ENCODE measurements around the gene SPEF1. TPM values are rescaled to one million over a fixed set of nuclear protein-coding genes. Genes with fewer than 3 reads are reported as not detected.

Gene SPEF1
- total RNA-seq, 1 donor from 2014 or later, result not detected

DNA sequence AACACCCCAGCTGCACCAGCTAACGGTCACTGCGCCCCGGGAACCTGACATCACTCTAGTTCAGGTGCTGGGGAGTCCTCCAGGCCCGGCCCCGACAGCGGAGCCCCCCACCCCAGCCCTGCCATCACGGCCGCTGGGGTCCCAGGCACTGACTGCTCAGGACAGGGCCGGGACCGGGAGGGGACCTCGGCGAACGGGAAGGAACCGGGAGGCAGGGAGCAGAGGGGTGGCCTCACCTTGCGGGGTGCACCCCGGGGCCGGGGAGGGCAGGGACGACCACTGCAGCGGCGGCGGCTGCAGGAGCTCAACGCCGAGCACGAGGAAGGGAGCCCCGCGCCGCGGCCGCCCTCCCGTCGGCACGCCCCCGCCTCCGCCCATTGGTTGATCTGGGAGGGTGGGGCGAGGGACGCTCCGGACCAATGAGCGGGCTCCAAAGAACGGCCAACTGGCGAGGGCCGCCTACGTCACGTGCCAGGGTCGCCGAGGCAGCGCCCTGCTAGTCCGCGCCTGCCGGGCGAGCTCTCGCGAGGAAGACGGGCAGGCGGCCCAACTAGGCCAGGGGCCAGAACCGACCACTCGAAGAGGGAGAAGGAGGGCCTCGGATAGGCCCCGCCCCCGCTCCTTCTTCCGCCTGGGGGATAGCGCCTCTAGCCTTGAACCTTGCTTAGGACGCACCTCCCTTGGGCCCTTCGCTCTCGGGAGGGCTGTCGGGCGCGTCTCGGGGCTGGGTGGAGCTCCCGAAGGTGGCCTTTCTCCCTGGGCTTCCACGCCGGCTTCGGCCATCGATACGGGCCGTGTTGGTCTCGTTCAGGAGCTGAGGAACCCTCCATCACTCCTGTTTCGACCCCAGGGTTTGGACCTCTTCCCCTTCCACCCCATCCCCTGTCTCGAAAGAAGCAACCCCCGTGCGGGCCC, 13.6 kb downstream of the SPEF1 start, which contains the start of gene ADISSP:
Gene ADISSP (minus strand): TSS at position 327 of the 915 bp plus-strand sequence. CDS start 7,653 bp downstream, outside the sequence.
- DNase-seq (ENCODE audit: low spot score), result peak; percentile 100

GRCh38 chr20:3767110-3767426, 14.2 kb downstream of the SPEF1 start:
- no peak for DNase-seq (ENCODE audit: low spot score)

GRCh38 chr20:3766422-3767109, 14.7 kb downstream of the SPEF1 start:
- DNase-seq (ENCODE audit: low spot score), result no peak

DNA sequence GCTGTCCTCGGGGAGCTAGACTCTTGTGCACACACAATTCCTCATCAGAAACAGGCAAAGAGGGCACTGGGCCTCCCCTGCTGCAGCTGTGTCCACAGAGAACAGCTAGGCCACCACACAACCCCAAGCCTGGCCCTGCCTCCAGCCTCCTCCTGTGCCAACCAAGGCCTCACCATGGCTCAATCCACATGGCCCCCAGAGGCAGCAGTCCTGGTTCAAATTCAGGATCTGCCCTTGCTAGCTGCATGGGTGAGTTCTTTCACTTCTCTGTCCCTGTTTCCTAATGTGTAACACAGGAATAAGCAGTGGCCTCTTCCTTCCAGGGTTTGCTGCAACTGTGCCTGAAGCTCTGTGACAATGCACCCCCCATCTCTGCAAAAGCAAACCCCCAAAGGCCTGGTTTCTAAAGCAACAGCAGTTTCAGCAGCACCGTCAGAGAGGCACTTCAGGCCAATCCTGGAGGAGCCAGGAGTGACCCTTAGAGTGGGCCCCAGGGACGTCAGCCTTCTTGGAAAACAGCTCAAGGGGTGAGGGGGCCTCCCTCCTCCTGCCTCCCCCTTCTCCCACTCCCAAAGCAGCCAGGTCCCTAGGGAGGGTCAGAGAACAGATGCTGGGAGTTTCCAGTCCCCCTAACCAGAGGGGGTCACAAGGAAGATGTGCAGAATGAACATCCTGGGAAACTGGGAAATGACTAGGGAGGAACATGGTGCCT, 15.9 kb downstream of the SPEF1 start:
- DNase-seq (ENCODE audit: low spot score), result no peak

DNA sequence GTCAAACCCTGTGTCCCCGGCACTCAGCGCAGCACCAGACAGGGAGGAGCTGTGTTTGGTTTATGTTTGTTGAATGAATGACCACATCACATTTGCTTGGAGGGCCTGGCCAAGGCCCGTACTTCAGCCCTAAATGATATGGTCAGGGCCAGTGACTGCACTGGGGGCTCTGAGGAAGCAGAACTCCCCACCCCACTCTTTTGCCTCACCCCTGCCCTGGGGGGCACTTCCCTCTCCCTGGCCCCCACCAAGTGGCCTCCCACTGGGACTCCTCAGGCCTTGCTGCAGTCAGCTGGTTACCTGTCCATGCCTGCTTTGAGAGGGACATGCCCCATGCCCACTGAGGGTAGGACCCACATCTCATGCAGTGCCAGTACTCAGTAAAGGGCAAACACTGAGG, 16.6 kb downstream of the SPEF1 start:
- DNase-seq (ENCODE audit: low spot score), result no peak

DNA sequence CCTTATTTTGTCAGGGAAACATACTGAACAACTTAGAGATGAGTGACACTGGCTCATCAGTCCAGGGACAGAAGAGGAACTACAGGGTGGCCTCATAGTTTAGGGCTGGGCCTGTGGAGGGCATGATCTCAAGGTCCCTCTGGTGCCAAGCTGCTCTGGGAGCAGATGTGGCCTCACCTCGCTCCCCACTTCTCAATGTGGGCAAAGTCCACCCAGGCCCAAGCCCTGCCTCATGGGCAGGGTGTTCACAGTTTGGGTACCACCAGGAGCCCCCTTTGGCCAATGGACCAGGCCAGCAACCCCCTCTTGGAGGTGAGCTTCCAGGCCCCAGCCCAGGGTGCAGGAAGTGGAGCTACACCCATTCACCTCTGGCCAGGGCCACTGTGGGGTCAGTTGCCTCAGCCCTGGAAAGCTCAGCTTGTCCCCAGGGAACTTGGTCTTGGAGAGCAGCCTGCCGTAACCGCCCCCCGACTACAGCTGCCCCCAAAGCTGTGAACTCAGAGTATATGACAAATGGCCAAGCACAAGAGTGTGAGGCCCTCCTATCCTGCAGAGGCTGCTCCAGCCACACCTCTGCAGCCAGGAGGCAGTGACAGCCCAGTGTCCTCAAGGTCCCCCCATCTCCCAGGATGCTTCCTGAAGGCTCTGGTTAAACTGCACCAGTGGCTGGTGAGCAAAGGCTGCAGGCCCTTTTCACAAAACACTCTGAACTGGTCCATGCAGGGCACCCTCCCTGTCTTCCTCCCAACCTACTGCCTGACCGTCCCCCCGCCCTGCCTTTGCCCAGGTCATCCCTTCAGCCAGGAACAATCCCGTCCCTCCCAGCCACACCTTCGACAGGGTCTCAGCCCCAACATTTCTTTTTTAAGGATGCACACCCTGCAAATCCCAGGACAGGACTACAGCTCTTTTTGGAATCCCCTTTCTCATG, 17.3 kb downstream of the SPEF1 start:
- DNase-seq (ENCODE audit: low spot score), result no peak

GRCh38 chr20:3760655-3761348, 20.4 kb downstream of the SPEF1 start:
- no peak for DNase-seq (ENCODE audit: low spot score)

DNA sequence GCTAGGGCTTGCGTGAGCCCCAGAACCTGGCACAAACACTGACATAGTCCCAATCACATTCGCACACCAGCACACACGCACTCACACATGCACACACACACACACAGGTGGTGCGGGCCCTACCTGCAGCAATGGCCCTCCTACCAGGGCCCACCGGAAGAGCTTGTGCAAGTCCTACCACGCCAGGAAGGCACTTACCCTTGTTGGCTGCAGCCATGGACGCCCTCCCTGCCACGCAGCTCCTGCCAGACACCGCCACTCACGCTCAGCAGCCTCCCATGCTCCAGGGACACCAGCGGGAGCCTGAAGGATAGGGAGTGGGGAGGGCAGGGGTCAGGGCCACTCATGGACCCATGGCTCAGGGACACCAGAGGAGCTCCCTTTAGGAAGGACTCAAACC, 21.4 kb downstream of the SPEF1 start:
- no peak for DNase-seq (ENCODE audit: low spot score)

GRCh38 chr20:3759316-3759823, 21.9 kb downstream of the SPEF1 start:
- DNase-seq (ENCODE audit: low spot score), result no peak

DNA sequence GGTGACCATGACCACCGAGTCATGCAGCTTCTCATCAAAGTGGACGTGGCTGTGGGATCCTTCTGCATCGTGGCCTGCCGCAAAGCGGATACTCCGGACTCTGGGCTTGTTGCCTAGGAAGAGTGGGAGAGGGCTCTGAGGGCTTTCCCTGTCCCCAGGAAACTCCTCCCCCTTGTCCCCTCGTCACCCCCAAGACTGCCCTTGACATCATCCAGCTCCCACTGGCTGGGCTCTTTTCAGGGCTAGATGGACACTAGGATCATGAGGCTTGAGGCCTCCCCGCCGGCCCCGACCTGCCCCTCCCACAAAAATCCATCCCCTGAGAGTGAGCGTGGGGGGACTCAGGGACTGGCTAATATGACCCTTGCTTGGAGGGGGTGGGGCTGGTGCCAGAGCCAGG, 22.7 kb downstream of the SPEF1 start:
- no peak for DNase-seq (ENCODE audit: low spot score)

GRCh38 chr20:3757268-3757667, 24.0 kb downstream of the SPEF1 start:
- DNase-seq (ENCODE audit: low spot score), result no peak

GRCh38 chr20:3755814-3756480, 25.3 kb downstream of the SPEF1 start:
- DNase-seq (ENCODE audit: low spot score), result no peak

- DNase-seq (ENCODE audit: low spot score), result no peak
Observed at GRCh38 chr20:3755269-3755668, 26.0 kb downstream of the SPEF1 start.

GRCh38 chr20:3754276-3754630, 27.0 kb downstream of the SPEF1 start:
- no peak for DNase-seq (ENCODE audit: low spot score)

DNA sequence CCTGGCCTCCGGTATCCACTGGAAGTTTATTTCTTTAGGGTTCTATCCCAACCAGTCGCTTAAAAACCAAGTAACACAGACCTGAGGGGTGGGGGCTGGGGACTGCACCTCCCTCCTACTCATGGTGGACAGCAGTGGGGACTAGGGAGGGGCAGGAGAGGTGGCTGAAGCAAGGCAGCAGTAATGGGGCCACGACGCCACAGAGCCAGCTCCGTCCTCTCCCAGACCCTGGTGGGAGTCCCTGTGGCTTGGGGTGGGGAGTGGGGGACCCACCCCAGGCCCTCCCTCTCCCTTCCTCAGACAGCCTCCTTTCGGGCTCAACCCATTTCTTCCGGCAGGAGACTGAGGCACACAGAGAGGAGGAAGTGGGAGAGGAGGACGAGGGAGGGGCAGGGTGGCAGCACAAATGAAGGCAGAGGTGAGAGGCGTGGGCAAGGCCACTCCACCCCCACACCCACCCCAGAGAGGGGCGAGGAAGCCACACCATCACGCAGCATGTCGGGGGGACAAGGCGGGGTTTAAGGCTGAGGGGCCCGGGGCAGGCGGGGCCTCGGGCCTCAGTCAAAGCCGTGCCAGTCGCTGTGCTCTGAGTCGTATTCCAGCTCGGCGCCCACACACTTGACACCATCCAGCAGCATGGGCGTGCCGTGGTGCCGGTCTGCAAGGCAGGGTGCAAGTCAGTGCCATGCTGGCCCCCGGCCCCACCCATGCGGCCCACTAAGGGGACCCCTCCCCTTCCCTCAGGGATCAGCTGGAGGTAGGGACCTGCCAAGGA, 27.6 kb downstream of the SPEF1 start:
- no peak for DNase-seq (ENCODE audit: low spot score)

- no peak for DNase-seq (ENCODE audit: low spot score)
Observed at GRCh38 chr20:3753098-3753497, 28.1 kb downstream of the SPEF1 start.

DNA sequence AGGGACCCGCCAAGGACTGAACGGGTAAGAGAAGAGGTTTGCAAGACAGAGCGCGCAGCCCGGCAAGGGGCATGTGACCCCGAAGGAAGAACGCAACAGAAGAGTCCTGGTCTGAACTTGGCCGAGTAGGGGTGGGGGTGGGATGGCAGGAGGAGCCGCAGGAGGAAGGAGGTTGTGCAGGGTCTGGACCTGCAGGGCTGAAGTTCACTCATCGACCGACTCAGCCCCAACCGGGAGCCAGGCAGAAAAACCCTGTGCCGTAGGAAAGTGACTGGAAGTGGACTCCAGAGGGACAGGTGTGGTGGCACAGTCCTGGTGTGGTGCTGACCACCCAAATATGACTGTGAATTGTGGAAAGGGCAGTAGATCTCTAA, 28.9 kb downstream of the SPEF1 start:
- no peak for DNase-seq (ENCODE audit: low spot score)

- DNase-seq (ENCODE audit: low spot score), result no peak
Observed at GRCh38 chr20:3751675-3752385, 29.4 kb downstream of the SPEF1 start.
